Muscle layer of duodenum (tissue), 2 donors: Measurements from ENCODE around the gene PROSER2.

ENCODE experiments used
- H3K27ac ChIP-seq: one replicate; pipeline ENCODE4 v1.7.0; 2013; ENCODE audit warnings: mild to moderate bottlenecking, low read length
- H3K27me3 ChIP-seq: one replicate; pipeline ENCODE4 v1.7.0; 2013; ENCODE audit warnings: low read depth, mild to moderate bottlenecking, control low read depth, low read length
- H3K36me3 ChIP-seq, 2 donors: one replicate each; pipeline ENCODE4 v1.7.0; 2013; ENCODE audit warnings: low read length in 2 of 2, control low read depth in 1 of 2, mild to moderate bottlenecking in 1 of 2; ENCODE audit not compliant: insufficient read depth in 2 of 2, control insufficient read depth in 1 of 2
- H3K4me1 ChIP-seq, 2 donors: one replicate each; pipeline ENCODE4 v1.7.0; 2013; ENCODE audit warnings: low read length in 2 of 2, mild to moderate bottlenecking in 2 of 2, control low read depth in 1 of 2, moderate library complexity in 1 of 2; ENCODE audit not compliant: insufficient read depth in 2 of 2, control insufficient read depth in 1 of 2
- H3K4me3 ChIP-seq, 2 donors: one replicate each; pipeline ENCODE4 v1.7.0; 2013; ENCODE audit warnings: low read length in 2 of 2, low read depth in 1 of 2, mild to moderate bottlenecking in 1 of 2
- H3K9me3 ChIP-seq, 2 donors: one replicate each; pipeline ENCODE4 v1.7.0; 2013; ENCODE audit warnings: low read length in 2 of 2, control low read depth in 1 of 2, mild to moderate bottlenecking in 1 of 2; ENCODE audit not compliant: control insufficient read depth in 1 of 2
- donor health status: healthy.

Gene PROSER2

GRCh38 chr10:11793762-11794479, 29.2 kb upstream of the PROSER2 start:
- H3K27ac ChIP-seq: no peak overlapping the region
- no peaks in the 10 kb centered on the region for H3K36me3 ChIP-seq
- no peak overlapping the region for H3K4me3 ChIP-seq
- H3K4me1 ChIP-seq: no peaks in the 10 kb centered on the region
- no peaks in the 10 kb centered on the region for H3K27me3 ChIP-seq
- H3K9me3 ChIP-seq: no peaks in the 10 kb centered on the region

GRCh38 chr10:11794566-11794965, 28.6 kb upstream of the PROSER2 start:
- Histone ChIP-seq H3K27ac (no peak overlapping the region), H3K9me3 (no peaks in the 10 kb centered on the region), H3K27me3 (no peaks in the 10 kb centered on the region), H3K4me3 (no peak overlapping the region), H3K36me3 (no peaks in the 10 kb centered on the region), H3K4me1 (no peaks in the 10 kb centered on the region)

- no peaks in the 10 kb centered on the region for H3K4me1 ChIP-seq
- H3K9me3 ChIP-seq: no peaks in the 10 kb centered on the region
- no peak overlapping the region for H3K27ac ChIP-seq
- H3K27me3 ChIP-seq: no peaks in the 10 kb centered on the region
- no peaks in the 10 kb centered on the region for H3K36me3 ChIP-seq
- no peak overlapping the region for H3K4me3 ChIP-seq
Measured at GRCh38 chr10:11795101-11795920, 27.8 kb upstream of the PROSER2 start.

GRCh38 chr10:11796474-11796873, 26.7 kb upstream of the PROSER2 start:
- H3K36me3 ChIP-seq: no peaks in the 10 kb centered on the region
- H3K9me3 ChIP-seq: no peaks in the 10 kb centered on the region
- H3K27me3 ChIP-seq: no peaks in the 10 kb centered on the region
- no peaks in the 10 kb centered on the region for H3K4me1 ChIP-seq
- H3K27ac ChIP-seq: no peak overlapping the region
- no peak overlapping the region for H3K4me3 ChIP-seq

GRCh38 chr10:11797281-11797680, 25.9 kb upstream of the PROSER2 start:
- Histone ChIP-seq H3K4me1 (no peaks in the 10 kb centered on the region), H3K36me3 (no peaks in the 10 kb centered on the region)

GRCh38 chr10:11797847-11798633, 25.1 kb upstream of the PROSER2 start:
- H3K27me3 ChIP-seq: no peaks in the 10 kb centered on the region
- no peak overlapping the region for H3K27ac ChIP-seq
- H3K36me3 ChIP-seq: no peaks in the 10 kb centered on the region
- no peaks in the 10 kb centered on the region for H3K4me1 ChIP-seq
- H3K4me3 ChIP-seq: no peak overlapping the region
- H3K9me3 ChIP-seq: no peaks in the 10 kb centered on the region

More at GRCh38 chr10:11797281-11797680, 25.9 kb upstream of the PROSER2 start:
- Histone ChIP-seq H3K27me3 (no peaks in the 10 kb centered on the region), H3K27ac (no peak overlapping the region), H3K4me3 (no peak overlapping the region), H3K9me3 (no peaks in the 10 kb centered on the region)

- no peaks in the 10 kb centered on the region for H3K36me3 ChIP-seq
- no peaks in the 10 kb centered on the region for H3K9me3 ChIP-seq
- no peaks in the 10 kb centered on the region for H3K27me3 ChIP-seq
- H3K4me3 ChIP-seq: no peak overlapping the region
- no peaks in the 10 kb centered on the region for H3K4me1 ChIP-seq
- H3K27ac ChIP-seq: no peak overlapping the region
Measured at GRCh38 chr10:11798845-11799735, 24.1 kb upstream of the PROSER2 start.

GRCh38 chr10:11799736-11800080, 23.4 kb upstream of the PROSER2 start:
- no peak overlapping the region for H3K27ac ChIP-seq
- H3K36me3 ChIP-seq: no peaks in the 10 kb centered on the region
- no peak overlapping the region for H3K4me3 ChIP-seq
- H3K4me1 ChIP-seq: no peaks in the 10 kb centered on the region
- H3K27me3 ChIP-seq: no peaks in the 10 kb centered on the region
- H3K9me3 ChIP-seq: no peaks in the 10 kb centered on the region

- no peak overlapping the region for H3K4me3 ChIP-seq
- H3K36me3 ChIP-seq: no peaks in the 10 kb centered on the region
- H3K27ac ChIP-seq: no peak overlapping the region
- H3K9me3 ChIP-seq: no peaks in the 10 kb centered on the region
- H3K4me1 ChIP-seq: no peaks in the 10 kb centered on the region
- no peaks in the 10 kb centered on the region for H3K27me3 ChIP-seq
Measured at GRCh38 chr10:11804336-11804735, 18.8 kb upstream of the PROSER2 start.

- no peaks in the 10 kb centered on the region for H3K27me3 ChIP-seq
- H3K4me1 ChIP-seq: no peaks in the 10 kb centered on the region
- no peak overlapping the region for H3K27ac ChIP-seq
- H3K36me3 ChIP-seq: no peaks in the 10 kb centered on the region
- no peaks in the 10 kb centered on the region for H3K9me3 ChIP-seq
- H3K4me3 ChIP-seq: no peak overlapping the region
Measured at GRCh38 chr10:11805792-11806191, 17.4 kb upstream of the PROSER2 start.
